Fibroblast of skin of right biceps (primary cell): ENCODE results near the gene ASTN1.
"Not testable (repeated sequence)": the region's sequence is repeated elsewhere in the genome, so short reads cannot be mapped to it uniquely, and the experiment has no call there.

Source experiments
- DNase-seq: peaks from one replicate; pipeline ENCODE4 v3.0.0-alpha.2; 2013

The ASTN1 gene

DNA sequence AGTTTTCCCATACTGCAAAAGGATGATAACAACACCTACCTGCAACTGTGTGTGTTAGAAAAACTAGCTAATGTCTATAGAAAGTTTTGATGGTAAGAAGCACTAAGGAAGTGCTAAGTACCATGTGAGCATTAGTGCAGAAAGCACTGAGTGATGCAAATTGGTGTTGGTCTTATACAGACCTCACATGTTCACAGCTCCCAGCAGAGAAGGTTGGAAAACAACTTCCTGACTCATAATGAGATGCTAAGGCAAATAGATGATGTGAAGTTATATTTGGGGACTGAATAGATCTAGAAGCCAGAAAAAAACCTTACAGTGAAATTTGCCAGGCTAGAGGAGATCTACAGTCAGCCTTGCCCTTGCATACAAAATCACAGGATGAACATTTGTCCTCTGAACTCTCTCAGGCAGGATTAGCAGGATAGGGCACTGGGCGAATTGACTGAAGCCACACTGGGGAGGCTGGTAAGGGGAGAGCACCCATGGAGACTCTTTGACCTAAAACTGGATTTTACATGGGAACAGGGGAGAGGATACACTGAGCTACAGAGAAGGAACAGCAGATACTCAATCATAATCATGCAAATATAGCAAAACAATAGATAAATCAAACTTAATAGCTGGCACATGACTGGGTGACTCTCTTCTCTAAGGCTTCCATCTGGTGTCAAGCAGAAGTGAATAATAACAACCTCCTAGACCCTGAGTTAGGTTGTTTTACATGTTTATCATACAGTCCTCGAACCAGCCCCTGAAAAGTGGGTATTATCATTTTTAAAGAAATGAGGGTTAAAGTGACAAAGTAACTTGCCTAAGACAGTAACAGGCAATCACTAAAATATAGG is 61.3 kb downstream of the ASTN1 start:
- no peak for DNase-seq

DNA sequence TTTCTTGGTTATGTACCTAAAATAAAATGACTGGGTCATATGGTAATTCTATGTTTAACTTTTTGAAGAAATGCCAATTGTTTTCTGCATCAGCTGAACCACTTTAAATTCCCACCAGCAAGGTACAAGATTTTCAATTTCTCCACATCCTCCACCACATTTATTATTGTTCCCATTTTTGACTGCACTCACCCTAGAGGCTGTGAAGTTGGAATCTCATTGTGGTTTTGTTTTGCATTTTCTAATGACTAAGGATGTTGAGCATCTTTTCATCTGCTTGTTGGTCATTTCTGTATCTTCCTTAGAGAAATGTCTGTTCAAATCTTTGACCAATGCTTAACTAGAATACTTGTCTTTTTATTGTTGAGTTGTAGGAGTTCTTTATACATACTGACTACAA is 72.5 kb downstream of the ASTN1 start:
- peak; percentile 18 for DNase-seq

DNA sequence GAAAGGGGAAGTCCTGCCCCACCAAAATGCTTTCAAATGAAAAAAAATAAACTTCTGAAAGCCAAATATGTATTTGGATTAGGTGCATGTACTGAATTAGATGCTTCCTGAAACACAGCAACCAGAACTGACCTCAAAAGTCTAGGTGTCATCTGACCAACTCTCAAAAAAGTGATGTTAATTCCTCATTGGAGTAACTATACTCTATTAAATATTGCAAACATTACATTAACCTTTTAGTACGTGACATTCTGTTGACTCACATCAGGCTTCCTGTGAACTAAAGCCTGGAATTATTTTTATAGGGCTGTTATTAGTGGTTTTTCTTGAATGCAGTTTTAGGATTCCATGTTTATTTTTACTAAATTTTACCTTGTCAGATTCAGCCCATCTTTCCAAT is 73.5 kb downstream of the ASTN1 start:
- DNase-seq: peak; percentile 64

GRCh38 chr1:177088966-177089365 is 75.5 kb downstream of the ASTN1 start:
- DNase-seq: no peak

GRCh38 chr1:177082855-177083693 is 81.4 kb downstream of the ASTN1 start:
- DNase-seq: peak; percentile 82

- no peak for DNase-seq
These were observed 83.9 kb downstream of the ASTN1 start for GRCh38 chr1:177080564-177080963.

DNA sequence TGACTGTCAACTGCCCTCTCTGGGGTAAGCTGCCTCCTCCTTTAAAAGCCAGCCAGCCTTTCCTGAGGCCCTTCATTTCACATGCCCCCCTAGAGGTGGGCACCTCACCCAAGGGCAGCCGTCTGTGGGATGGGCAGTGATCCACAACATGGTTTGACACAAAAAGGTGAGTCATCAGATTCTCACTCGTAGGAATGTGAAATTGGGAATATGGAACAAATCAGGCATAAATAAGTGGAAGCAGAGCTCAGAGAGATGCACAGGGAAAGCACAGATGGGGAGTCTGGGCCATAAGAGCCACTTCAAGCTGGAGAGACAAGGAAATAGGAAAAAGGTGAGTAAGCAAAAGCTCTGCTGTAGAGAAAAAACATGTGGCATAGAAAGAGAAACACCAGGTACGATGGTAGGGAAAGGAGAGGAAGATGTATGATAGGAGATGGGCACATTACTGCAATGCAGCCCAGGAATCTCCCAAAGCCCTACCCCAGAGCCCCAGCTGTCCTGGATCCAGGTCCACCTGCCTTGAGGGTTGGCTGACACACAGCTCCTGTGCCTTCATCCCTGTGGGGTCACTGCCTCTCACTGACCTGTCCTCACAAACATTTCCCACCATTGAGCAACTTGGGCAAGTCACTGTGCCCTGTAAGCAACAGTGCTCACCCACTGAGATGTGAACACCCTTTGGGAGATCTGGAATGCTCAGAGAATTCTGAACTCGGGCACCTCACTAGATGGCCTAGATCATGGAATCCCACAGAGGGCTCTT is 86.6 kb downstream of the ASTN1 start:
- DNase-seq: peak; percentile 59

DNA sequence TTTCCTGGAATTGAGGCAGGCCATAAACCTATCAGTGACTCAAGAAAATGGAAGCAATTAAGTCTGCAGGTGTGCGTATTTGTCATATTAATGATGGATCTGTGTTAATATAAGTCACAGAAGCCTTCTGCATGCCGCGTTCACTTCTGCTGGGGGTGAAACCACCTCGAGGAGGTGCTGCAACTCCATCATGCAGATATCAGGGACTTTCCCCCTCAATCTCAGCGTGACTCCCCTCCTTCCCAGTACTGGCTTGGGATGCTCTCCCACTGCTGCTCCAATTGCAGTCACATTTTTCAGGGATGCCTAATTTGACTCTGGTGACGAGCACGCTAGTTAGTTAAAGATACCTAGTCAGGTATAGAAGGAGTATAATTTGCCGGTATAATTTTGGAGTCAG is 87.5 kb downstream of the ASTN1 start:
- no peak for DNase-seq

- not testable (repeated sequence) for DNase-seq
These were observed 89.7 kb downstream of the ASTN1 start for GRCh38 chr1:177074811-177075210.

GRCh38 chr1:177069490-177069889 is 95.0 kb downstream of the ASTN1 start:
- DNase-seq: peak; percentile 27

GRCh38 chr1:177067752-177068410 is 96.6 kb downstream of the ASTN1 start:
- DNase-seq: no peak

- DNase-seq: no peak
These were observed 99.1 kb downstream of the ASTN1 start for GRCh38 chr1:177065430-177065829.

GRCh38 chr1:177063648-177064047 is 100.9 kb downstream of the ASTN1 start:
- no peak for DNase-seq

DNA sequence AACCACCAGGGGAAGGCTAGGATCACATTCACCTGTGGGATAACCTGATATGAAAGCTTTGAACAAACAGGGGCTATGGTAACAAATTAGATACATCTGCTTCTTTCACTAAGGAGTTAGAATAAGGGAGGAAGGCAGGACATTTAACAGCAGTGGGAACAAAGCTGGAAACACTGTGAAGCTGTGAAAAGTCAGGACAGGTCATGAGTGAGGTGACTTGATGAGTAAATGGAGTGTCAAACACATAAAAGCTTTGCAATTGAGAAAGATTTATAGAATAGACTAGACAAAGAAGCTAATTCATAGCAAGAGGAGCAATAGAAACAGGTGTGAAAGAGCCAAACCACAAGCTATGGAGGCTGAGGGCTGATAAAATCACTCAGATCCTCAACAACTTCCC is 110.0 kb downstream of the ASTN1 start:
- DNase-seq: no peak

DNA sequence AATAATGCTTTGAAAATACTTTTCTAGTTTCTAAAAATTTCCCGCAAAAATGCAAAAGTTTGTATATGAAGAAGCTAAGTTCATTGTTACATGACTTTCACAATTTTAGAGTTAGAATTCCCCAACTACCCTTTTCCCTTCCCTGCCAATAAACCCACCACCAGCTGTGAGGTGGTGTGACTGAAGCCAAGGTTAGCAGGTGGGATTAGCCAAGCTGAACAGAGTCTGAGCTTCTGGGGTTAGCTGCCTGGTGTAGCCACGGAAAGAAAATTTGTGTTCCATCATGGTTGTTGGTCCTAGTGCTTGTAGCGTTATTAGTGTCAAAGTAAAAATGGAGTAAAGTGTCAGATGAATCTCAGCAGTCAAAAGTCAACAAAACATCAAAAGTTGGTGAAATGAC is 110.9 kb downstream of the ASTN1 start:
- DNase-seq: no peak

- DNase-seq: no peak
These were observed 116.0 kb downstream of the ASTN1 start for GRCh38 chr1:177048314-177049069.

DNA sequence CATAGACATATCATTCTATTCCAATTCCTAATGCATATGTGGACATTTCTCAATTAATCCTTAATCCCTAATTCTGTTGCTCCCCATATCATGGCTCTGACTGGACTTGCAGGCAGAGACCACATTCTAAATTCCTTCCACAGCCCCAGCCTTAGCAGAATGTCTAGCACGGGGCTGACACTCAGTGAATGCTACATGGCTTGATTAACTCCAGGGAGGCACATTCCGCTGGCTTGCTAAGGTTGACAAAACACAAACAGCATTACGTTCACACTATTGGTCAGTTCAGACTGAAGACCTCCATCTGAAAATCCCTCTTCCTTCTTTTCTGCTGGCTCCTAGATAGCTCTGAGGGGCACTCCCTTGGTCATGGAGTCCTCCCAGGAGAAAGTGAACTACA is 119.4 kb downstream of the ASTN1 start:
- no peak for DNase-seq

GRCh38 chr1:177044390-177044789 is 120.1 kb downstream of the ASTN1 start:
- DNase-seq: no peak

DNA sequence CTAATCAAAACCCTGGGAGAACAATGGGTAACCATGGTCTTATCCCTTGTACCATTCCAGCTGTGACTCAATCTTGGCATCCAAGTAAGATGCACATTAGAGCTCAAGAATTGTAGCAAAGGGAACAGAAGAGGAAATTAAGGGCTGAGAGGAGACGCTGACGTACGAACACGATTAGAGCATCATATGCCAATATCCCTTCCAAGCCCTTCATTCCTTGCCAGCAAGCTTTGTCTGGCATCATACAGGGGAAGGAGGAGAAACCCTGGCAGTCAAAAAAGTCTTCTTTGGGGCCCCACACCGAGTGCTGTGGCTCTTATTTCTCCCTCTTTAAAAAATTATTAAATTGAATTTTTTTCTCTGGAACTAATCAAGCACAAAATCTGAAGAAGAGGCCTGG is 120.9 kb downstream of the ASTN1 start:
- no peak for DNase-seq

DNA sequence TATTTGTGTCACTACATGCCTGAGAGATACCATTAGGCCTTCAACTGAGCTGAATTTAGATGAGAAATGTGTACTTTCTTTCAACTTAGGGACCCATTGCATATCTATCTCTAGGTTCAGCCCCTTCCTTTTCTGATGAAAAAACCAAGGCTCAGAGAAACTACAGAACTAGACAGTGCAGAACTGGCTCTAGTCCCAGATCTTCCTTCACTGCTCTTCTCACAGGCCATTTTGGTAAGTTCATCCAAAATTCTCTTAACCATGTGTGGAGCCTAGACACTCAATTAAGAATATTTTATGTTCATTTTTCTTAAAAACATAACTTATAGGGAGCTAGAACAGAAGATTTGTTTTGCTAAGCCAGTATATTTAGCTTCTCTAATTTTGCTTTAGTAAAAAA is 128.9 kb downstream of the ASTN1 start:
- no peak for DNase-seq

DNA sequence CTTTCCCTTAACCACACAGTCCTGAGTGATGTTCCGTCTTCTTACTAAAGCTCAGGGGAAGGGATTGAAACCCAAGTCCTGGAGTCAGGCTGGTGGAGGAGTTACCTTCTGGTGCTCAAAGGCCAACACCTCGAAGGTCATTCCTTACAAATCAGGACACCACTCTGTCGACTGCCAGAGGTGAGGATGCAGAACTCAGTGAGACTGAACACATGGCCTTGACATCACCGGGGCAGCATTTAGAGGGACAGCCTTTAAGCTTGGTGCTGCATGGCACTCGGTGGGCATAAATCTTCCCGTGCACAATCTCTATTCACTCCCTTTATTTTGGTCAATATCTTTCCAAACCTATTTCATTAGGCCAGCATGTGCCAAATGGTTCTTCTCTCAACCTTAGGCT is 130.9 kb downstream of the ASTN1 start:
- no peak for DNase-seq

- DNase-seq: no peak
These were observed 132.1 kb downstream of the ASTN1 start for GRCh38 chr1:177032434-177032833.
